Neural cell (in vitro differentiated cells): ENCODE results near the gene ILF3. TPM values are rescaled to one million over a fixed set of nuclear protein-coding genes. Genes with fewer than 3 reads are reported as not detected.

Experiments
- H2AFZ ChIP-seq: fragments of 200-600, 300-800 bp; sonication (generic), shearing (Covaris generic); 2 replicates; pipeline ENCODE4 v1.6.0; 2014; ENCODE audit warnings: low read depth, mild to moderate bottlenecking, antibody characterized with exemption, low read length, moderate library complexity
- H3F3A ChIP-seq: fragments of 200-600 bp; shearing (Covaris generic); 2 replicates; pipeline ENCODE4 v1.6.1; 2016; ENCODE audit warnings: mild to moderate bottlenecking, moderate library complexity, mixed read lengths, antibody characterized with exemption, low read length; ENCODE audit not compliant: insufficient read depth, poor library complexity, severe bottlenecking
- H3K27ac ChIP-seq: fragments of 200-600, 300-800 bp; sonication (generic), shearing (Covaris generic); 2 replicates; pipeline ENCODE4 v1.5.1; 2014; ENCODE audit warnings: mild to moderate bottlenecking, low read length, moderate library complexity
- H3K27me3 ChIP-seq: fragments of 300-800, 200-600 bp; sonication (generic), shearing (Covaris generic); 2 replicates; pipeline ENCODE4 v1.6.0; 2014; ENCODE audit warnings: mild to moderate bottlenecking, low read depth, low read length, moderate library complexity; ENCODE audit not compliant: insufficient read depth
- H3K36me3 ChIP-seq: fragments of 300-800, 200-600 bp; sonication (generic), shearing (Covaris generic); 2 replicates; pipeline ENCODE4 v1.5.1; 2014; ENCODE audit warnings: mild to moderate bottlenecking, antibody characterized with exemption, low read length, moderate library complexity; ENCODE audit not compliant: insufficient read depth
- H3K4me2 ChIP-seq: fragments of 300-800, 200-600 bp; sonication (generic), shearing (Covaris generic); 2 replicates; pipeline ENCODE4 v1.6.0; 2014; ENCODE audit warnings: mild to moderate bottlenecking, low read length
- H3K4me3 ChIP-seq: fragments of 300-800, 200-600 bp; sonication (generic), shearing (Covaris generic); 2 replicates; pipeline ENCODE4 v1.5.1; 2014; ENCODE audit warnings: mild to moderate bottlenecking, low read length, moderate library complexity
- H3K79me2 ChIP-seq: fragments of 200-600 bp; shearing (Covaris generic); replicated peaks from 2 replicates; pipeline ENCODE4 v1.6.0; 2014; ENCODE audit warnings: mild to moderate bottlenecking, low read length, moderate library complexity; ENCODE audit not compliant: insufficient read depth
- H3K9ac ChIP-seq: fragments of 300-800, 200-600 bp; sonication (generic), shearing (Covaris generic); 2 replicates; pipeline ENCODE4 v1.6.1; 2016; ENCODE audit warnings: mild to moderate bottlenecking, low read length, mixed read lengths
- H3K9me2 ChIP-seq: fragments of 200-600 bp; shearing (Covaris generic); 2 replicates; pipeline ENCODE4 v1.6.1; 2016; ENCODE audit warnings: mild to moderate bottlenecking, low read length, mixed read lengths; ENCODE audit not compliant: insufficient read depth
- H3K9me3 ChIP-seq: fragments of 200-600, 300-800 bp; sonication (generic), shearing (Covaris generic); 2 replicates; pipeline ENCODE4 v1.6.1; 2016; ENCODE audit warnings: mild to moderate bottlenecking, mixed run types, low read length, moderate library complexity, mixed read lengths
- H4K20me1 ChIP-seq: fragments of 200-600 bp; shearing (Covaris generic); 2 replicates; pipeline ENCODE4 v1.6.1; 2016; ENCODE audit warnings: mild to moderate bottlenecking, mixed run types; ENCODE audit not compliant: insufficient read depth
- EP300 ChIP-seq: fragments of 450-650 bp; conservative IDR thresholded peaks from 2 replicates; pipeline ENCODE4 v1.6.1; 2014; ENCODE audit warnings: antibody characterized with exemption, mild to moderate bottlenecking, moderate library complexity; ENCODE audit not compliant: poor library complexity, severe bottlenecking
- EZH2 ChIP-seq: fragments of 200-600, 300-800 bp; shearing (Covaris generic), sonication (generic); IDR thresholded peaks from 2 replicates; pipeline ENCODE4 v1.6.1; 2014; ENCODE audit warnings: antibody characterized with exemption, low read length, borderline replicate concordance, mild to moderate bottlenecking; ENCODE audit not compliant: insufficient read depth, poor library complexity, severe bottlenecking
- MXI1 ChIP-seq: fragments of 450-650 bp; conservative IDR thresholded peaks from 2 replicates; pipeline ENCODE4 v1.6.1; 2014; ENCODE audit warnings: antibody characterized with exemption, mild to moderate bottlenecking; ENCODE audit not compliant: poor library complexity, severe bottlenecking
- POLR2AphosphoS5 ChIP-seq: IDR thresholded peaks from 2 replicates; pipeline ENCODE4 v1.6.1; 2012
- RAD21 ChIP-seq: fragments of 450-650 bp; conservative IDR thresholded peaks from 2 replicates; pipeline ENCODE4 v1.6.1; 2014; ENCODE audit warnings: antibody characterized with exemption, mild to moderate bottlenecking, moderate library complexity
- SMC3 ChIP-seq: fragments of 450-650 bp; conservative IDR thresholded peaks from 2 replicates; pipeline ENCODE4 v1.6.1; 2014; ENCODE audit warnings: antibody characterized with exemption, mild to moderate bottlenecking, moderate library complexity; ENCODE audit not compliant: poor library complexity
- TAF1 ChIP-seq: IDR thresholded peaks from 2 replicates; pipeline ENCODE4 v1.6.1; 2012; ENCODE audit warnings: low read depth
- polyA plus RNA-seq: library from polyadenylated mRNA; depleted of rRNA; stranded (reverse); fragments of >200 nt; gene quantifications from 2 replicates; pipeline ENCODE4 v1.2.3, GENCODE V29; 2014
- TF ChIP-seq, protein P1 (sequence below): fragments of 450-650 bp; IDR thresholded peaks from 2 replicates; pipeline ENCODE4 v1.5.1; 2014; ENCODE audit warnings: antibody characterized with exemption, mild to moderate bottlenecking, moderate library complexity; ENCODE audit not compliant: poor library complexity, severe bottlenecking
- TF ChIP-seq, protein P2 (sequence below): IDR thresholded peaks from 2 replicates; pipeline ENCODE4 v1.6.1; 2012; ENCODE audit warnings: borderline replicate concordance

Gene ILF3
- polyA plus RNA-seq, 1 donor from 2014 or later = 464 TPM

DNA sequence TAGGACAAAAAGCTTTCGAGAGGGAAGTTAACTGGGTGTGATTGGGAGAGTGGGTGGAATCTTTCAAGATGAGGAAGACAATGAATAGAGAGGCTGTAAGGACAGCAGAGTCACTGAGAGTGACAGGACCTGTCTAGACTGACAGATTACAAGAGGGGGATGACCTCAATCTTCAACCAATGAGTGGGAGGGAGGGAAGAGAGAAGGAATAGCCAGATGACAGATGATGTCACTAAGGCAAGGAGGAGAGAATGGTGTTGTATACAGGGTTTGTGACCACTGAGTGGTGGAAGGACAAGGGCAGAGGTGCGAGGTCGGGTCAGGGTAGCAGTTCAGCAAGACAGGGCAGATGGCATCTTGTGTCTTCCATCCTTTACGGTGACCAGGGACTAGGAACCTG is 5.8 kb upstream of the ILF3 start:
- H3K4me2 ChIP-seq = no peak overlapping the region
- no peak overlapping the region for H3K9ac ChIP-seq
- H2AFZ ChIP-seq = no peak overlapping the region
- TF ChIP-seq, protein P1, sequence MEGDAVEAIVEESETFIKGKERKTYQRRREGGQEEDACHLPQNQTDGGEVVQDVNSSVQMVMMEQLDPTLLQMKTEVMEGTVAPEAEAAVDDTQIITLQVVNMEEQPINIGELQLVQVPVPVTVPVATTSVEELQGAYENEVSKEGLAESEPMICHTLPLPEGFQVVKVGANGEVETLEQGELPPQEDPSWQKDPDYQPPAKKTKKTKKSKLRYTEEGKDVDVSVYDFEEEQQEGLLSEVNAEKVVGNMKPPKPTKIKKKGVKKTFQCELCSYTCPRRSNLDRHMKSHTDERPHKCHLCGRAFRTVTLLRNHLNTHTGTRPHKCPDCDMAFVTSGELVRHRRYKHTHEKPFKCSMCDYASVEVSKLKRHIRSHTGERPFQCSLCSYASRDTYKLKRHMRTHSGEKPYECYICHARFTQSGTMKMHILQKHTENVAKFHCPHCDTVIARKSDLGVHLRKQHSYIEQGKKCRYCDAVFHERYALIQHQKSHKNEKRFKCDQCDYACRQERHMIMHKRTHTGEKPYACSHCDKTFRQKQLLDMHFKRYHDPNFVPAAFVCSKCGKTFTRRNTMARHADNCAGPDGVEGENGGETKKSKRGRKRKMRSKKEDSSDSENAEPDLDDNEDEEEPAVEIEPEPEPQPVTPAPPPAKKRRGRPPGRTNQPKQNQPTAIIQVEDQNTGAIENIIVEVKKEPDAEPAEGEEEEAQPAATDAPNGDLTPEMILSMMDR = no peak
- TF ChIP-seq MXI1 (no peak), TAF1 (no peak), EP300 (no peak), POLR2AphosphoS5 (no peak), SMC3 (no peak), RAD21 (no peak), EZH2 (no peak)
- TF ChIP-seq, protein P2, sequence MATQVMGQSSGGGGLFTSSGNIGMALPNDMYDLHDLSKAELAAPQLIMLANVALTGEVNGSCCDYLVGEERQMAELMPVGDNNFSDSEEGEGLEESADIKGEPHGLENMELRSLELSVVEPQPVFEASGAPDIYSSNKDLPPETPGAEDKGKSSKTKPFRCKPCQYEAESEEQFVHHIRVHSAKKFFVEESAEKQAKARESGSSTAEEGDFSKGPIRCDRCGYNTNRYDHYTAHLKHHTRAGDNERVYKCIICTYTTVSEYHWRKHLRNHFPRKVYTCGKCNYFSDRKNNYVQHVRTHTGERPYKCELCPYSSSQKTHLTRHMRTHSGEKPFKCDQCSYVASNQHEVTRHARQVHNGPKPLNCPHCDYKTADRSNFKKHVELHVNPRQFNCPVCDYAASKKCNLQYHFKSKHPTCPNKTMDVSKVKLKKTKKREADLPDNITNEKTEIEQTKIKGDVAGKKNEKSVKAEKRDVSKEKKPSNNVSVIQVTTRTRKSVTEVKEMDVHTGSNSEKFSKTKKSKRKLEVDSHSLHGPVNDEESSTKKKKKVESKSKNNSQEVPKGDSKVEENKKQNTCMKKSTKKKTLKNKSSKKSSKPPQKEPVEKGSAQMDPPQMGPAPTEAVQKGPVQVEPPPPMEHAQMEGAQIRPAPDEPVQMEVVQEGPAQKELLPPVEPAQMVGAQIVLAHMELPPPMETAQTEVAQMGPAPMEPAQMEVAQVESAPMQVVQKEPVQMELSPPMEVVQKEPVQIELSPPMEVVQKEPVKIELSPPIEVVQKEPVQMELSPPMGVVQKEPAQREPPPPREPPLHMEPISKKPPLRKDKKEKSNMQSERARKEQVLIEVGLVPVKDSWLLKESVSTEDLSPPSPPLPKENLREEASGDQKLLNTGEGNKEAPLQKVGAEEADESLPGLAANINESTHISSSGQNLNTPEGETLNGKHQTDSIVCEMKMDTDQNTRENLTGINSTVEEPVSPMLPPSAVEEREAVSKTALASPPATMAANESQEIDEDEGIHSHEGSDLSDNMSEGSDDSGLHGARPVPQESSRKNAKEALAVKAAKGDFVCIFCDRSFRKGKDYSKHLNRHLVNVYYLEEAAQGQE = no peak
- H3K9me3 ChIP-seq = no peaks in the 10 kb centered on the region
- no peaks in the 10 kb centered on the region for H3F3A ChIP-seq
- no peaks in the 10 kb centered on the region for H3K27me3 ChIP-seq
- H3K4me3 ChIP-seq = no peak overlapping the region
- H4K20me1 ChIP-seq = no peaks in the 10 kb centered on the region
- H3K9me2 ChIP-seq = no peaks in the 10 kb centered on the region
- peaks cover 6% of the 10 kb centered on the region for H3K79me2 ChIP-seq
- no peaks in the 10 kb centered on the region for H3K36me3 ChIP-seq
- H3K27ac ChIP-seq = no peak overlapping the region

DNA sequence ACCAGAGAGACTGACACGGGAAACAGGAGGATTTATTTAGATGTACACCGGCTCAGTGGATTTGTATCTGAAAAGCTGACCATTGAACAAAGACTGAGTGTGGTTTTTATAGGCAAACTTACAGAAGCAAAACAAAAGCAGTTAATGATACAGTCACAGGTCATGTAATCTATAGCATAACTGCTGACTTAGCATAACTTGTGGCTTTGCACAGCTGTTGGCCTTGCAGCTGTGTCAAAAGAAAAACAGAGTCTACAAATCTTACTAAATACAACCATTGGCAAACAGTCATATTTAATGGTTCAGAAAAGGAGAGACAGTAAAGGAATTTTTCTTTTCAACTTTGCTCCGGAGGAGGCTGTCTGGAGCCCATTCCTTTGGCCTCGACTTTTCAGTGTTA is 2.3 kb upstream of the ILF3 start:
- H3K9ac ChIP-seq = no peak overlapping the region
- no peaks in the 10 kb centered on the region for H3K9me2 ChIP-seq
- TF ChIP-seq RAD21 (no peak), POLR2AphosphoS5 (no peak)
- TF ChIP-seq, protein P1 = no peak
- TF ChIP-seq, protein P2 = no peak
- no peaks in the 10 kb centered on the region for H3K36me3 ChIP-seq
- H3K4me2 ChIP-seq = no peak overlapping the region
- H3K9me3 ChIP-seq = no peaks in the 10 kb centered on the region
- H2AFZ ChIP-seq = no peak overlapping the region
- H3K27me3 ChIP-seq = no peaks in the 10 kb centered on the region
- peaks cover 27% of the 10 kb centered on the region for H3K79me2 ChIP-seq
- H3K4me3 ChIP-seq = no peak overlapping the region
- H3K27ac ChIP-seq = no peak overlapping the region
- no peaks in the 10 kb centered on the region for H4K20me1 ChIP-seq
- H3F3A ChIP-seq = peaks cover 3% of the 10 kb centered on the region
